Activated CD8-positive, alpha-beta memory T cell treated with anti-CD3 and anti-CD28 coated beads, Interleukin-2, amount 50 U/mL, for 24 hours (primary cell): ENCODE measurements around the gene UBD.

Experiments used
- DNase-seq: peaks from one replicate; pipeline ENCODE4 v3.0.0-alpha.2; 2020; ENCODE audit errors: extremely low read depth

UBD gene

GRCh38 chr6:29521006-29521680 lies 38.4 kb downstream of the UBD start:
- no peak for DNase-seq

- no peak for DNase-seq
These were observed 39.3 kb downstream of the UBD start for GRCh38 chr6:29520232-29520631.

- DNase-seq = no peak
These were observed 40.1 kb downstream of the UBD start for GRCh38 chr6:29519291-29520010.

GRCh38 chr6:29517728-29518440 lies 41.6 kb downstream of the UBD start:
- no peak for DNase-seq

GRCh38 chr6:29517245-29517644 lies 42.3 kb downstream of the UBD start:
- no peak for DNase-seq

GRCh38 chr6:29516108-29516507 lies 43.4 kb downstream of the UBD start:
- no peak for DNase-seq

GRCh38 chr6:29510746-29511300 lies 48.7 kb downstream of the UBD start:
- no peak for DNase-seq

- DNase-seq = no peak
These were observed 49.3 kb downstream of the UBD start for GRCh38 chr6:29510202-29510601.

- DNase-seq = no peak
These were observed 49.8 kb downstream of the UBD start for GRCh38 chr6:29509711-29510110.

GRCh38 chr6:29509239-29509638 lies 50.3 kb downstream of the UBD start:
- no peak for DNase-seq

GRCh38 chr6:29507319-29507718 lies 52.2 kb downstream of the UBD start:
- no peak for DNase-seq

- DNase-seq = no peak
These were observed 53.0 kb downstream of the UBD start for GRCh38 chr6:29506446-29507067.

GRCh38 chr6:29505808-29506207 lies 53.7 kb downstream of the UBD start:
- no peak for DNase-seq
